Pancreas (tissue), 10 donors: ENCODE data around the gene STXBP4. TPM values are rescaled to one million over a fixed set of nuclear protein-coding genes. Genes with fewer than 3 reads are reported as not detected.

ENCODE experiments used
- ATAC-seq, 4 donors: fragments of 200-7000 bp; cut with Tn5 transposase; one replicate each; pipeline versions ENCODE4 v1.8.0 to v1.9.1; 2020; ENCODE audit warnings: mild to moderate bottlenecking in 4 of 4, moderate library complexity in 4 of 4
- DNase-seq, 6 donors: peaks; one replicate each; pipeline ENCODE4 v3.0.0-alpha.2; 2020
- FAIRE-seq: peaks from 2 replicates; lab custom pipeline; 2012; peaks lifted over from hg19 to GRCh38; lab: Jason Lieb, UNC
- H3K27ac ChIP-seq, 4 donors: fragments of 200-600 bp; sonication (generic); 1 replicate in 3 of 4; 2 replicates in 1 of 4; pipeline versions ENCODE4 v1.5.0 to v1.8.0; 2020
- H3K27me3 ChIP-seq, 4 donors: fragments of 200-600 bp; one replicate each; pipeline ENCODE4 v1.8.0; 2021
- H3K36me3 ChIP-seq, 3 donors: fragments of 200-600 bp; sonication (generic) in 1 of 3; one replicate each; pipeline versions ENCODE4 v1.5.0 to v1.8.0; 2020 to 2021
- H3K4me1 ChIP-seq, 3 donors: fragments of 200-600 bp; one replicate each; pipeline ENCODE4 v1.8.0; 2021
- H3K4me3 ChIP-seq, 4 donors: fragments of 200-600 bp; sonication (generic) in 2 of 4; one replicate each; pipeline versions ENCODE4 v1.5.0 to v1.8.0; 2020 to 2021
- H3K9me3 ChIP-seq, 4 donors: fragments of 200-600 bp; one replicate each; pipeline ENCODE4 v1.8.0; 2021
- WGBS, 2 donors: extraction: QIAGEN DNeasy Blood & Tissue Kit; methylation state at CpG; one replicate each; pipeline ENCODE4 v1.1.7; 2013; 5-methylcytosine and 5-hydroxymethylcytosine counted together
- intact Hi-C, 3 donors: fragments of 100-400 bp; cut with DNase I; formaldehyde crosslinking; loops; one replicate each; pipeline versions ENCODE4 v1.11.1 to v1.14.2; 2022
- polyA plus RNA-seq, 2 donors: library from polyadenylated mRNA; stranded (reverse); fragments of 200-250 nt; gene quantifications; one replicate each; pipeline ENCODE4 v1.2.3, GENCODE V29; 2013
- total RNA-seq, 6 donors: library from RNA; stranded (reverse); fragmentation: NEBNext Ultra II Directional in 4 of 6; extraction: Animal tissue kit (Norgen Biotek cat#: 25700) in 4 of 6; gene quantifications; one replicate each; pipeline versions ENCODE4 v1.2.1 to v1.2.4, GENCODE V29; 2021 to 2023
- TF ChIP-seq, protein P1 (sequence below), 4 donors: fragments of 200-600 bp; sonication (generic) in 3 of 4; IDR thresholded peaks; one replicate each; pipeline versions ENCODE4 v1.5.0 to v1.8.0; 2021; ENCODE audit warnings: antibody characterized with exemption in 4 of 4
- donor health status: healthy with polysubstance abuse.
- donor health status: DM: no; HTN: no; CAD: no; lungs with moderate emphysema.
- donor health status: DM: no; HTN: no; CAD: no.
- donor health status: control.
- donor health status: control.
- donor health status: Bipolar disorder and iron deficiency.
- donor health status: DM: yes; HTN: yes; CAD: no.
- donor health status: DM: no; HTN: no; CAD: no.
- donor health status: DM: no; HTN: no; CAD: no.
- donor health status: DM: yes; HTN: yes; CAD: no.

The STXBP4 gene
- total and polyA plus RNA-seq, 8 donors: 0.72 to 12.6 (median 5.4) TPM

DNA sequence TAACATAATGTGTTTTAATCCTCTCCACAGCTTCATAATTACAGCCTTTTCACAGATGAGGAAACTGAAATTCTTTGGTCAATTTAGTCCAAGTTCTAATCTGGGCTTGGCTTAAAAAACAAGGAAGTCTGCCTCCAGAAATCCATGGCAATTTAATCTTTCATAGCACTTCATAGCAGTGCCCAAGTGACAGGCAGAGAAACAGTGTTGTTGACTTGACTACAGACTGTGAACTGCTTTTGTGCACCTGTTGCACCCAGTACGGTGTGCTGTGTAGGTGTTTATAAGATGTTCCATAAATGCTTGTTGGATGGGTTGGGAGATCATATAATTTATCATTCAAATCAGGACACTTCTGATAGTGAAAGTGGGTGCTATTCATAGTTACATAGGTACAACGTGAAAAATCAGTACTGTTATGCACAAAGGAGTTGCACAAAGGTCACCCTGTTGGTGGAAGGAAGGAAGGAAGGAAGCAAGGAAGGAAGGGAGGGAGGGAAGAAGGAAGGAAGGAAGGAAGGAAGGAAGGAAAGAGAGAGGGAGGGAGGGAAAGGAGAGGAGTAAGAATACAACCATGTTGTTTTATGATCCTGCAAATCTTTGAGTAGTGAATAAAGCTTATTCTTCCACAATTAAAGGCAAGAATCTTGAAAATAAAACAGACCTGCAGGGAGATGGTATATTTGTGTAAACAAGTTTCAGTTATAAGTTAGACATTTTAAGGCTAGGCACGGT is 239.7 kb downstream of the STXBP4 start:
- Histone ChIP-seq H3K36me3 (no peaks in the 10 kb centered on the region), H3K4me1 (no peaks in the 10 kb centered on the region), H3K27me3 (no peaks in the 10 kb centered on the region), H3K4me3 (no peak overlapping the region), H3K27ac (no peak overlapping the region), H3K9me3 (no peaks in the 10 kb centered on the region)
- DNase-seq (no peak), ATAC-seq (no peak), FAIRE-seq (no peak)
- WGBS, 2 donors: 58 to 59% methylated on average over 3 of the region's 3 CpGs
- TF ChIP-seq, protein P1, sequence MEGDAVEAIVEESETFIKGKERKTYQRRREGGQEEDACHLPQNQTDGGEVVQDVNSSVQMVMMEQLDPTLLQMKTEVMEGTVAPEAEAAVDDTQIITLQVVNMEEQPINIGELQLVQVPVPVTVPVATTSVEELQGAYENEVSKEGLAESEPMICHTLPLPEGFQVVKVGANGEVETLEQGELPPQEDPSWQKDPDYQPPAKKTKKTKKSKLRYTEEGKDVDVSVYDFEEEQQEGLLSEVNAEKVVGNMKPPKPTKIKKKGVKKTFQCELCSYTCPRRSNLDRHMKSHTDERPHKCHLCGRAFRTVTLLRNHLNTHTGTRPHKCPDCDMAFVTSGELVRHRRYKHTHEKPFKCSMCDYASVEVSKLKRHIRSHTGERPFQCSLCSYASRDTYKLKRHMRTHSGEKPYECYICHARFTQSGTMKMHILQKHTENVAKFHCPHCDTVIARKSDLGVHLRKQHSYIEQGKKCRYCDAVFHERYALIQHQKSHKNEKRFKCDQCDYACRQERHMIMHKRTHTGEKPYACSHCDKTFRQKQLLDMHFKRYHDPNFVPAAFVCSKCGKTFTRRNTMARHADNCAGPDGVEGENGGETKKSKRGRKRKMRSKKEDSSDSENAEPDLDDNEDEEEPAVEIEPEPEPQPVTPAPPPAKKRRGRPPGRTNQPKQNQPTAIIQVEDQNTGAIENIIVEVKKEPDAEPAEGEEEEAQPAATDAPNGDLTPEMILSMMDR (IDR thresholded peaks at IDR 0.05): no peak
- intact Hi-C loops: no loop called here

DNA sequence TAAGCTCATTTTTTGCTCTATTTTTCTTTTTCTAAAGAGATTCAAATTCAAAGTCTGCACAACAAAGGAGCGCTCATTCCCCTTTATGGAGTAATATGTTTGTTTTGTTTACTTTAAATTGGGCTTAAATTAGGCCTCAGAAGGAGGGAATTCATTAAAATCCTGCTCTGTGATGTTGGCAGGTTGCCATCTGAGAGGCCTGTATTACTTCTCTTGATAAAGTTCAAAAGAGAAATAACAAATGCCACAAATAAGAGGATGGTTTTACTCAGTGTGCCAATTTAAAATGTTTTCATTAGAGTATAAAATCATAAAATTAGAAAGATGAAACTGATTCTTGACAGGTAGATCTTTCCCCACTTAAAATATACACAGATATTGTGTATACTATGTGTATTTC is 241.7 kb downstream of the STXBP4 start:
- DNase-seq: no peak
- no peak for FAIRE-seq

DNA sequence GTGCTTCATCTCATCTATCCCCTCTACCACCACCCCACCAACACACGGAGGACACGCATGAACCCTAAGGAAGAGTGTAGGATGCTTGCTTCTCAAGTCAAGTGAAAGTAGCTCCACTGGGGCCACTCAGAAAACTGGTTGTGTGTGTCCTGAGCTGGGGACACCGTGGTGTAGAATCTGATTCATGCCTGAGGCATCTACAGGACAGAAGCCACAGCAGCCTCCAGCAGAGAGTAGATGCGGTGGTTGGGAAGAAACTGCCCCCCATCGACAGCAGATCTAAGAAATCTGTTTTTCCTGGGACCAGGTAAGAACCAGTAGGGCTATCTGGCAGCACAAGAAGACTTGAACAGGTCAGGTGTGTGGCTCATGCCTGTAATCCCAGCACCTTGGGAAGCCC is 244.3 kb downstream of the STXBP4 start:
- no peak for ATAC-seq
- intact Hi-C loops: no loop called here
- WGBS, 2 donors: 90 to 94% methylated on average over 5 of the region's 5 CpGs
- H3K36me3 ChIP-seq: no peaks in the 10 kb centered on the region
- no peak for DNase-seq
- no peaks in the 10 kb centered on the region for H3K4me1 ChIP-seq
- no peak overlapping the region for H3K27ac ChIP-seq
- H3K4me3 ChIP-seq: no peak overlapping the region
- no peaks in the 10 kb centered on the region for H3K27me3 ChIP-seq
- H3K9me3 ChIP-seq: no peaks in the 10 kb centered on the region
- no peak for FAIRE-seq
- TF ChIP-seq, protein P1 (IDR thresholded peaks at IDR 0.05): no peak

More for the DNA sequence above, 241.7 kb downstream of the STXBP4 start:
- Histone ChIP-seq H3K4me1 (no peaks in the 10 kb centered on the region), H3K9me3 (no peaks in the 10 kb centered on the region), H3K36me3 (no peaks in the 10 kb centered on the region), H3K27me3 (no peaks in the 10 kb centered on the region), H3K4me3 (no peak overlapping the region), H3K27ac (no peak overlapping the region)
- no peak for ATAC-seq
- intact Hi-C loops: no loop called here
- TF ChIP-seq, protein P1 (IDR thresholded peaks at IDR 0.05): no peak
- WGBS, 2 donors: 89 to 93% methylated on average over 1 of the region's 1 CpG

DNA sequence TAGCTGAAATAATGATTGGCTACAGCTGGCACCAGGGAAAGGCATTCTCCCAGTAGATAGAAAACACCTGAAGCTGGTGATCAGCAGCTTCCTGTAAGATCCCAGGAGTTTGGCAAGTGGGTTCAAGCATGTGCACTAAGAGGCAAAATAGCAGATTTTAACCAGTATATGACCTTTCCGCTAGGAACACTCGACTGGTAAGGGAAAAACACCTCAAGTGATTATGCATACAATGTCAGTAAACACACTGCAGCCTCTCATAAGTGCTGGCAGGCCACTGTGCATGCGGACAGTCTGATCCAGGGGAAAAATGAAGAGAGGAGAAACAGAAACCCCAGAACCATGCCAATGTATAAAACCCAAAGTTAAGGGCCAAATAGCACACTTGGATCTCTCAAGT is 247.1 kb downstream of the STXBP4 start:
- Histone ChIP-seq H3K27ac (no peak overlapping the region), H3K9me3 (no peaks in the 10 kb centered on the region), H3K4me1 (no peaks in the 10 kb centered on the region), H3K4me3 (no peak overlapping the region), H3K36me3 (no peaks in the 10 kb centered on the region), H3K27me3 (no peaks in the 10 kb centered on the region)
- TF ChIP-seq, protein P1 (IDR thresholded peaks at IDR 0.05): no peak
- no peak for ATAC-seq
- no peak for FAIRE-seq
- intact Hi-C loops: no loop called here
- no peak for DNase-seq
- 93 to 97% methylated on average over 3 of the region's 3 CpGs for WGBS, 2 donors

DNA sequence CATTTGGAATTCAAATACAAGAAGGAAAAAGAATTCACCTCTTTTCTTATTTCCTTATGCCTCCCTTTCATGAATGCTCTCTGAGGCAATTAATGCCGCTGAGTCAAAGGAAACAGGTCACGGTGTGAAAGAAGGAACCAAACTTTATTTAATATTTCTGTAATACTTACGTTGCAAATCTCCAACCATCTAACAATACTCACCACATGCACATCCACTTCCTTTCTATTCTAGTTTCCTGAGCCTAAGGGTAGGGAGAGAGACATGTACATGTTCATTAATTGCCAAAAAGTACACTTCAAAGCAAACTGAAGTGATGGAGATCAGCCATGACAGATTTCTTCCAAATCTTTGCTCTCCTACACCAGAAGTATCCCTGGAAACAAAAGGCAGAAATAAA is 248.3 kb downstream of the STXBP4 start:
- FAIRE-seq (no peak), DNase-seq (no peak), ATAC-seq (no peak)
- Histone ChIP-seq H3K27ac (no peak overlapping the region), H3K4me3 (no peak overlapping the region), H3K36me3 (no peaks in the 10 kb centered on the region), H3K9me3 (no peaks in the 10 kb centered on the region), H3K27me3 (no peaks in the 10 kb centered on the region), H3K4me1 (no peaks in the 10 kb centered on the region)
- intact Hi-C loops: no loop called here
- TF ChIP-seq, protein P1 (IDR thresholded peaks at IDR 0.05): no peak
- WGBS, 2 donors: 90 to 93% methylated on average over 3 of the region's 3 CpGs
